ENCODE measurements around the gene FMR1NB.

DNA sequence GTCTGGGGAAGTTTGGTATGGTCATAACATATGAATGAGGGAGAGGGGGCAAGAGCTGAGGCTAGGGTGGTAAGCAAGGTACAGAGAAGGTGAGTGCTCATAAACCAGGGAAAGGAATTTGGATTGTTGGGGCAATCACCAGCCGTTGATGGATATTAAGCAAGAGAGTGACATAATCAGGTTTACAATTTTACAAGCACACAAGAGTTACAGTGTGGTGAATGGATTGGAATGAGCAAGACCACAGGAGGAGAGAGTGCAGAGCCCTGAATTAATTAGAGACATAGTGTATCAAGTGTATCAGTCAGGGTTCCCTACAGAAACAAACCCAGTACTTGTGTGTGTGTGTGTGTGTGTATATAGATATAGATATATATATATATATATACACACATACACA, 18.7 kb upstream of the FMR1NB start:
- TF ChIP-seq, protein P1, sequence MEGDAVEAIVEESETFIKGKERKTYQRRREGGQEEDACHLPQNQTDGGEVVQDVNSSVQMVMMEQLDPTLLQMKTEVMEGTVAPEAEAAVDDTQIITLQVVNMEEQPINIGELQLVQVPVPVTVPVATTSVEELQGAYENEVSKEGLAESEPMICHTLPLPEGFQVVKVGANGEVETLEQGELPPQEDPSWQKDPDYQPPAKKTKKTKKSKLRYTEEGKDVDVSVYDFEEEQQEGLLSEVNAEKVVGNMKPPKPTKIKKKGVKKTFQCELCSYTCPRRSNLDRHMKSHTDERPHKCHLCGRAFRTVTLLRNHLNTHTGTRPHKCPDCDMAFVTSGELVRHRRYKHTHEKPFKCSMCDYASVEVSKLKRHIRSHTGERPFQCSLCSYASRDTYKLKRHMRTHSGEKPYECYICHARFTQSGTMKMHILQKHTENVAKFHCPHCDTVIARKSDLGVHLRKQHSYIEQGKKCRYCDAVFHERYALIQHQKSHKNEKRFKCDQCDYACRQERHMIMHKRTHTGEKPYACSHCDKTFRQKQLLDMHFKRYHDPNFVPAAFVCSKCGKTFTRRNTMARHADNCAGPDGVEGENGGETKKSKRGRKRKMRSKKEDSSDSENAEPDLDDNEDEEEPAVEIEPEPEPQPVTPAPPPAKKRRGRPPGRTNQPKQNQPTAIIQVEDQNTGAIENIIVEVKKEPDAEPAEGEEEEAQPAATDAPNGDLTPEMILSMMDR (conservative IDR thresholded peaks at IDR 0.05; ENCODE audit: low read depth, low read length) = no peak
- no peak for TF ChIP-seq EZH2 (IDR thresholded peaks at IDR 0.05; ENCODE audit: borderline replicate concordance, low read depth, low read length, poor library complexity, severe bottlenecking)

Measured in A673 (cell line).